ENCODE results near the gene CREB3L2.

CREB3L2 gene

GRCh38 chr7:137895301-137896221, 106.3 kb downstream of the CREB3L2 start:
- no peak overlapping the region for H3K4me3 ChIP-seq (ENCODE audit: low read depth, low read length)

DNA sequence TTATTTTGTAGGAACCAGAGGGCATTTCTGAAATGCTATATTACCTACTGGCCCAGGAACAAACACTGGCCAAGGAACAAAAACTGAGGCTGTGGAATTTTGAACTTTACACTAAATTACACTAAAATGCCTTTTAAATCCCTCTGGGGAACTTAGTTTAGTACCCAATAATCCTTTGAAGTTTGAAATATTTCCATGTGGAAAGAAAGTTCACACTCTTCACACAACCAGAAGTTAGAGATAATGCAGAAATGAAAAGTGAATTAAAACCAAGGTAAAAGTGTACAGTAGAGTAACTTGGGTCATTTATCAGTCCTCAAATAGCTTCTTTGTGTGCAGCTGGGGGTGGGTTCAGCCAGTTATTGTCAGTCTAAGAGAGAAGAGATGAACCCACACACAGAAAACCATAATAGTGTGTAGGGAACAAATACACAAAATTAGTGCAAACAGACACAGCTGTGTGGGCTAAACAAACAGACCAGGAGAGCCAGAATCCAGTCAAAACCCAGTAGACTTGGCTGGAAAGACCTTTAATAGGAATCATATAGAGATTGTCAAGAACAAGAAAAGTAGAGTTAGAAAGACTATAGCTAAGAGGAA, 108.6 kb downstream of the CREB3L2 start:
- TF ChIP-seq, protein P1, sequence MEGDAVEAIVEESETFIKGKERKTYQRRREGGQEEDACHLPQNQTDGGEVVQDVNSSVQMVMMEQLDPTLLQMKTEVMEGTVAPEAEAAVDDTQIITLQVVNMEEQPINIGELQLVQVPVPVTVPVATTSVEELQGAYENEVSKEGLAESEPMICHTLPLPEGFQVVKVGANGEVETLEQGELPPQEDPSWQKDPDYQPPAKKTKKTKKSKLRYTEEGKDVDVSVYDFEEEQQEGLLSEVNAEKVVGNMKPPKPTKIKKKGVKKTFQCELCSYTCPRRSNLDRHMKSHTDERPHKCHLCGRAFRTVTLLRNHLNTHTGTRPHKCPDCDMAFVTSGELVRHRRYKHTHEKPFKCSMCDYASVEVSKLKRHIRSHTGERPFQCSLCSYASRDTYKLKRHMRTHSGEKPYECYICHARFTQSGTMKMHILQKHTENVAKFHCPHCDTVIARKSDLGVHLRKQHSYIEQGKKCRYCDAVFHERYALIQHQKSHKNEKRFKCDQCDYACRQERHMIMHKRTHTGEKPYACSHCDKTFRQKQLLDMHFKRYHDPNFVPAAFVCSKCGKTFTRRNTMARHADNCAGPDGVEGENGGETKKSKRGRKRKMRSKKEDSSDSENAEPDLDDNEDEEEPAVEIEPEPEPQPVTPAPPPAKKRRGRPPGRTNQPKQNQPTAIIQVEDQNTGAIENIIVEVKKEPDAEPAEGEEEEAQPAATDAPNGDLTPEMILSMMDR (IDR thresholded peaks at IDR 0.05; ENCODE audit: low read depth, low read length, missing control alignments), result no peak
- DNase-seq (ENCODE audit: low read depth), result no peak
- no peak overlapping the region for H3K4me3 ChIP-seq (ENCODE audit: low read depth, low read length)

More at GRCh38 chr7:137895301-137896221, 106.3 kb downstream of the CREB3L2 start:
- DNase-seq (ENCODE audit: low read depth), result peak; percentile 33
- TF ChIP-seq, protein P1 (IDR thresholded peaks at IDR 0.05; ENCODE audit: low read depth, low read length, missing control alignments), result no peak

GRCh38 chr7:137891016-137891655, 110.8 kb downstream of the CREB3L2 start:
- no peak overlapping the region for H3K4me3 ChIP-seq (ENCODE audit: low read depth, low read length)
- TF ChIP-seq, protein P1 (IDR thresholded peaks at IDR 0.05; ENCODE audit: low read depth, low read length, missing control alignments), result no peak

GRCh38 chr7:137890449-137890921, 111.4 kb downstream of the CREB3L2 start:
- no peak for DNase-seq (ENCODE audit: low read depth)
- TF ChIP-seq, protein P1 (IDR thresholded peaks at IDR 0.05; ENCODE audit: low read depth, low read length, missing control alignments), result no peak
- no peak overlapping the region for H3K4me3 ChIP-seq (ENCODE audit: low read depth, low read length)

More at GRCh38 chr7:137891016-137891655, 110.8 kb downstream of the CREB3L2 start:
- DNase-seq (ENCODE audit: low read depth), result no peak

DNA sequence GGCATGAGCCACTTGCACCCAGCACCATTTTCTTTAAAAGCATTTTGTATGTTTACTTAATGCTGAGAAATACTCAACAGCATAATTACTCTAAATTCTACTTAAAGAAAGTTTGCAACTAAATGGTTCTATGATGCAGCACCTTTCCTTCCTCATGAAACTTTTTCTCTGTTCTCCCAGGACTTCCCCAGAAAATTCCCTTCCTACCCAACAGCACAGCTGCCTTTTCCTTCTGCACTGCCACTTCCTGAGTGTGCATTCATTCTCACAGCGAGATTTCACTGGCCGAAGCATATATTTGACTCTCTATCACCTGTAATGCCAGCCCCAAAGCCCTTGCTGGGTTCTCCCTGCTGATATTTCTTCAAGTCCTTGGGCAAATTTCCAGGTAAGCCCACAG, 113.6 kb downstream of the CREB3L2 start:
- H3K4me3 ChIP-seq (ENCODE audit: low read depth, low read length), result no peak overlapping the region
- no peak for DNase-seq (ENCODE audit: low read depth)
- TF ChIP-seq, protein P1 (IDR thresholded peaks at IDR 0.05; ENCODE audit: low read depth, low read length, missing control alignments), result no peak

DNA sequence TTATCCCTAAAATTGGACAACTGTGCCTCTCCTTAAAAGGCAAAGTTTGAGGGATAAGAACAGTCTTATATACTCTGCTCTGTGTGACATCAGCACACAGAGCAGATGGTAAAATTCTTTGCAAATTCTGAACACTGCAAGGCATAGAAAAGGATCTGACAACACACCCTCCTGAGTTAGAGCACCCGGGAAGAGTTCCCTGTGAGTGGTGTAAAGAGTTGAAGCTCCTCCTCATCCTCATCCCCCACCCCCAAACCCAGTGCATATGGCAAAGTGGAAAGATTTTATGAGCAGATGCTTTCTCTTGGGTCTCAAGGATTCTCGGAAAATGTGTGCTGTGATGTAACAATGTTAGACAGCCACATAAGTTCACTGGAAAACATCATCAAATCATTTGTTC, 115.1 kb downstream of the CREB3L2 start:
- TF ChIP-seq, protein P1 (IDR thresholded peaks at IDR 0.05; ENCODE audit: low read depth, low read length, missing control alignments), result no peak

More for the DNA sequence above, 115.1 kb downstream of the CREB3L2 start:
- no peak for DNase-seq (ENCODE audit: low read depth)
- no peak overlapping the region for H3K4me3 ChIP-seq (ENCODE audit: low read depth, low read length)

Data from GM12864 (cell line).